Measurements from ENCODE around the gene CLTCL1.

The CLTCL1 gene

GRCh38 chr22:19176175-19176643, 115.3 kb downstream of the CLTCL1 start:
- Mint-ChIP-seq H3K9me3 (no peaks in the 10 kb centered on the region), H3K36me3 (ENCODE audit: low read depth) (peaks cover 12% of the 10 kb centered on the region), H3K4me1 (ENCODE audit: low read depth) (peaks cover 33% of the 10 kb centered on the region), H3K4me3 (no peak overlapping the region), H3K27me3 (no peaks in the 10 kb centered on the region), H3K27ac (no peak overlapping the region)

GRCh38 chr22:19175602-19176174, 115.8 kb downstream of the CLTCL1 start:
- no peak overlapping the region for H3K4me3 Mint-ChIP-seq
- peaks cover 34% of the 10 kb centered on the region for H3K4me1 Mint-ChIP-seq (ENCODE audit: low read depth)
- H3K27me3 Mint-ChIP-seq, result peaks cover 3% of the 10 kb centered on the region
- peaks cover 12% of the 10 kb centered on the region for H3K36me3 Mint-ChIP-seq (ENCODE audit: low read depth)
- no peaks in the 10 kb centered on the region for H3K9me3 Mint-ChIP-seq
- H3K27ac Mint-ChIP-seq, result no peak overlapping the region

GRCh38 chr22:19175026-19175601, 116.4 kb downstream of the CLTCL1 start:
- H3K27me3 Mint-ChIP-seq, result peaks cover 7% of the 10 kb centered on the region
- H3K4me3 Mint-ChIP-seq, result no peak overlapping the region
- no peak overlapping the region for H3K27ac Mint-ChIP-seq
- H3K36me3 Mint-ChIP-seq (ENCODE audit: low read depth), result peaks cover 12% of the 10 kb centered on the region
- H3K9me3 Mint-ChIP-seq, result no peaks in the 10 kb centered on the region
- peaks cover 40% of the 10 kb centered on the region for H3K4me1 Mint-ChIP-seq (ENCODE audit: low read depth)

- H3K27ac Mint-ChIP-seq, result no peak overlapping the region
- H3K9me3 Mint-ChIP-seq, result no peaks in the 10 kb centered on the region
- no peak overlapping the region for H3K4me3 Mint-ChIP-seq
These were observed 117.2 kb downstream of the CLTCL1 start for GRCh38 chr22:19174106-19175025.

GRCh38 chr22:19173047-19174035, 118.2 kb downstream of the CLTCL1 start:
- H3K4me3 Mint-ChIP-seq, result peak overlapping the region; percentile 98
- H3K36me3 Mint-ChIP-seq (ENCODE audit: low read depth), result peaks cover 12% of the 10 kb centered on the region
- H3K27me3 Mint-ChIP-seq, result peaks cover 21% of the 10 kb centered on the region
- H3K4me1 Mint-ChIP-seq (ENCODE audit: low read depth), result peaks cover 36% of the 10 kb centered on the region
- peak overlapping the region; percentile 99 for H3K27ac Mint-ChIP-seq
- H3K9me3 Mint-ChIP-seq, result no peaks in the 10 kb centered on the region

More at GRCh38 chr22:19174106-19175025, 117.2 kb downstream of the CLTCL1 start:
- Mint-ChIP-seq H3K36me3 (ENCODE audit: low read depth) (peaks cover 12% of the 10 kb centered on the region), H3K27me3 (peaks cover 11% of the 10 kb centered on the region), H3K4me1 (ENCODE audit: low read depth) (peaks cover 39% of the 10 kb centered on the region)

GRCh38 chr22:19172213-19173046, 119.1 kb downstream of the CLTCL1 start:
- Mint-ChIP-seq H3K9me3 (no peaks in the 10 kb centered on the region), H3K27me3 (peaks cover 28% of the 10 kb centered on the region), H3K27ac (peak overlapping the region; percentile 99), H3K4me3 (peak overlapping the region; percentile 98), H3K4me1 (ENCODE audit: low read depth) (peaks cover 36% of the 10 kb centered on the region), H3K36me3 (ENCODE audit: low read depth) (peaks cover 12% of the 10 kb centered on the region)

- Mint-ChIP-seq H3K4me3 (peak overlapping the region; percentile 98), H3K9me3 (no peaks in the 10 kb centered on the region), H3K27ac (no peak overlapping the region), H3K36me3 (ENCODE audit: low read depth) (peaks cover 12% of the 10 kb centered on the region), H3K27me3 (peaks cover 37% of the 10 kb centered on the region), H3K4me1 (ENCODE audit: low read depth) (peaks cover 36% of the 10 kb centered on the region)
These were observed 121.6 kb downstream of the CLTCL1 start for GRCh38 chr22:19169947-19170318.

- Mint-ChIP-seq H3K4me3 (peak overlapping the region; percentile 39), H3K4me1 (ENCODE audit: low read depth) (peaks cover 32% of the 10 kb centered on the region), H3K36me3 (ENCODE audit: low read depth) (peaks cover 12% of the 10 kb centered on the region), H3K27ac (no peak overlapping the region), H3K27me3 (peaks cover 43% of the 10 kb centered on the region), H3K9me3 (no peaks in the 10 kb centered on the region)
These were observed 122.2 kb downstream of the CLTCL1 start for GRCh38 chr22:19169002-19169946.

GRCh38 chr22:19168088-19168890, 123.2 kb downstream of the CLTCL1 start:
- H3K36me3 Mint-ChIP-seq (ENCODE audit: low read depth), result peaks cover 12% of the 10 kb centered on the region
- no peaks in the 10 kb centered on the region for H3K9me3 Mint-ChIP-seq
- peaks cover 46% of the 10 kb centered on the region for H3K27me3 Mint-ChIP-seq
- no peak overlapping the region for H3K4me3 Mint-ChIP-seq
- no peak overlapping the region for H3K27ac Mint-ChIP-seq
- peaks cover 27% of the 10 kb centered on the region for H3K4me1 Mint-ChIP-seq (ENCODE audit: low read depth)

GRCh38 chr22:19167106-19167869, 124.2 kb downstream of the CLTCL1 start:
- H3K27me3 Mint-ChIP-seq, result peaks cover 49% of the 10 kb centered on the region
- no peaks in the 10 kb centered on the region for H3K9me3 Mint-ChIP-seq
- H3K4me1 Mint-ChIP-seq (ENCODE audit: low read depth), result peaks cover 17% of the 10 kb centered on the region
- no peak overlapping the region for H3K4me3 Mint-ChIP-seq
- peaks cover 3% of the 10 kb centered on the region for H3K36me3 Mint-ChIP-seq (ENCODE audit: low read depth)
- H3K27ac Mint-ChIP-seq, result no peak overlapping the region

- H3K27ac Mint-ChIP-seq, result no peak overlapping the region
- peaks cover 13% of the 10 kb centered on the region for H3K4me1 Mint-ChIP-seq (ENCODE audit: low read depth)
- H3K4me3 Mint-ChIP-seq, result no peak overlapping the region
- no peaks in the 10 kb centered on the region for H3K9me3 Mint-ChIP-seq
- H3K36me3 Mint-ChIP-seq (ENCODE audit: low read depth), result no peaks in the 10 kb centered on the region
- H3K27me3 Mint-ChIP-seq, result peaks cover 50% of the 10 kb centered on the region
These were observed 125.1 kb downstream of the CLTCL1 start for GRCh38 chr22:19166421-19166820.

- Mint-ChIP-seq H3K36me3 (ENCODE audit: low read depth) (no peaks in the 10 kb centered on the region), H3K4me3 (no peak overlapping the region), H3K9me3 (no peaks in the 10 kb centered on the region), H3K27ac (no peak overlapping the region), H3K27me3 (peaks cover 44% of the 10 kb centered on the region), H3K4me1 (ENCODE audit: low read depth) (no peaks in the 10 kb centered on the region)
These were observed 127.1 kb downstream of the CLTCL1 start for GRCh38 chr22:19164425-19164824.
